ENCODE results near the gene NRP2.

DNA sequence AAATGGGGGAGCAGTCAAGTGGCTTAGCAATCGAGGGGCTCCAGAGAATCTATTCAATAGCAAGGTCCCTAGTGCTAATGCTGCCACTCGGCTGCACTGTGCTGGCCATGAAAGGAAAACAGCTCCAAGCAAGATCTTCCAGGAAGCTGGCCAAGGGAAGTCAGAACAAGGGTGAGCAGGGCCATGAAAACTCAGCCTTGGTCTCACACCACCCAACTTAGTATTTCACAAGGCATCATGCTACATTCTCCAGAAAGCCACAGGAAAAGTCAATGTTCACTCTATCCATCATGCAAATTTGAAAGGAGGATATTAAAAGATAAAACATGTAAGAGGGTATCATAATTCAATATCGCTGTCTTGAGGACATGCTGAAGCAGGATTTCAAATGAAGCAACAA is 35.7 kb downstream of the NRP2 start:
- TF ChIP-seq TCF7L2 (IDR thresholded peaks at IDR 0.05; ENCODE audit: low read depth, low read length) (no peak), PPARG (CRISPR knock-in tag; conservative IDR thresholded peaks at IDR 0.05) (no peak), FOXJ3 (CRISPR knock-in tag; IDR thresholded peaks at IDR 0.05; ENCODE audit: borderline replicate concordance) (no peak), MTA3 (CRISPR knock-in tag; IDR thresholded peaks at IDR 0.05) (no peak), KAT7 (CRISPR knock-in tag; IDR thresholded peaks at IDR 0.05; ENCODE audit: borderline replicate concordance) (no peak), ARNT (IDR thresholded peaks at IDR 0.05) (no peak), ESRRA (CRISPR knock-in tag; IDR thresholded peaks at IDR 0.05; ENCODE audit: low read depth) (no peak), BRD4 (CRISPR knock-in tag; IDR thresholded peaks at IDR 0.05) (no peak), TBX3 (IDR thresholded peaks at IDR 0.05; ENCODE audit: borderline replicate concordance) (no peak)
